ENCODE results near the gene DIPK2A.
A peak's percentile ranks its signal among the peaks of the same experiment; 100 is the strongest.

DNA sequence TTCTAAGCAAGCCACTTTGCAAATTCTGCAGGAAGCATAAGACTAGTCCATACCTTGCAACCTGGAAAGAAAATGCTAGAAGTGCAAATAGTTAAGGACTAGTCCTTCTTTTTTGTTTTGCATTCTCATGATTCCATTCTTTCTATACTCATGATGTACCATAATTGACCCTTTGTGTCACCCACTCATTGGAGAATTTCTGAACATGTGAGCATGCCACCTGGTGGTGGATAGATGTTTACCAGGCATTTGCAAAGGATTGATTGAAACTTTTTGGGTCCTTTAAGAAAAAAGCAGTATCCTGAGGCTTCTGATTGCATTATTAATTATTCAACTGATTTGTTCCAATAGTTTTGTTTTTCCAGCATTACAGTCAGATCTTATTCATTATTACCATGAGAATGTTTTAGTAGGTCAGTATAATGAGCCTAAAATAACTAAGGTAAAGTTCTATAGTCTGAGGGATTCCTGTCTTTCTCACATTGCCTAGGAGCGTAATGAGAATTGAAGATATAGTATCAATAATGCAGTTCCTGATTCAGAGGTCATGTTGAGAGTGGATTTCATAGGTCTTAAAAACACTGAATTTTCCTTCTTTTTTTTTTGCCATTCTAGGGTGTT lies 20.2 kb upstream of the DIPK2A start:
- TF ChIP-seq POLR2A (IDR thresholded peaks at IDR 0.05): no peak
- TF ChIP-seq, protein P1, sequence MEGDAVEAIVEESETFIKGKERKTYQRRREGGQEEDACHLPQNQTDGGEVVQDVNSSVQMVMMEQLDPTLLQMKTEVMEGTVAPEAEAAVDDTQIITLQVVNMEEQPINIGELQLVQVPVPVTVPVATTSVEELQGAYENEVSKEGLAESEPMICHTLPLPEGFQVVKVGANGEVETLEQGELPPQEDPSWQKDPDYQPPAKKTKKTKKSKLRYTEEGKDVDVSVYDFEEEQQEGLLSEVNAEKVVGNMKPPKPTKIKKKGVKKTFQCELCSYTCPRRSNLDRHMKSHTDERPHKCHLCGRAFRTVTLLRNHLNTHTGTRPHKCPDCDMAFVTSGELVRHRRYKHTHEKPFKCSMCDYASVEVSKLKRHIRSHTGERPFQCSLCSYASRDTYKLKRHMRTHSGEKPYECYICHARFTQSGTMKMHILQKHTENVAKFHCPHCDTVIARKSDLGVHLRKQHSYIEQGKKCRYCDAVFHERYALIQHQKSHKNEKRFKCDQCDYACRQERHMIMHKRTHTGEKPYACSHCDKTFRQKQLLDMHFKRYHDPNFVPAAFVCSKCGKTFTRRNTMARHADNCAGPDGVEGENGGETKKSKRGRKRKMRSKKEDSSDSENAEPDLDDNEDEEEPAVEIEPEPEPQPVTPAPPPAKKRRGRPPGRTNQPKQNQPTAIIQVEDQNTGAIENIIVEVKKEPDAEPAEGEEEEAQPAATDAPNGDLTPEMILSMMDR (IDR thresholded peaks at IDR 0.05): peak; percentile 38 to 65 (median 54)
